GM19328 (cell line): ENCODE results near the gene ARHGEF16.

Experiments
- ATAC-seq: cut with Tn5 transposase; IDR thresholded peaks from one replicate; pipeline ENCODE4 v1.9.1; 2021; ENCODE audit warnings: mild to moderate bottlenecking, moderate library complexity; ENCODE audit not compliant: unreplicated experiment

The ARHGEF16 gene

DNA sequence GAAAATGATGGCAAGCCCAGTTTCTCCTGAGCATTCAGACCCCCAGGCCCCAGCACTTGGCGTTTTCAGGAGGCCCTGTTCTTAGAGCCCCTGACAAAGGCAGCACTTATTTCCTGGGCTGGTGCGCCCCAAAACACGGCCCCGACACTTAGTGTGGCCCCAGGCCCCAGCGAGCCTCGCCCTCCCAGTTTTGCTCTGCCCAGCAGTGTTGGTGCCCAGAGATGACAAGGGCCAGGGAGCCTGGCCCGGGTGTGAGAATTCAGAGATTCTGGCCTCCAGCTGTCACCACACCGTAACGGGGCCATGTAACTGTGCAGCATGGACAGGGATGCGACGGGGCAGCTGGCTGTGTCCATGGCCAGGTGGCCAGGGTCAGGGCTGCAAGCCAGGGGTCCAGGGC is 18.0 kb upstream of the ARHGEF16 start:
- no peak for ATAC-seq

DNA sequence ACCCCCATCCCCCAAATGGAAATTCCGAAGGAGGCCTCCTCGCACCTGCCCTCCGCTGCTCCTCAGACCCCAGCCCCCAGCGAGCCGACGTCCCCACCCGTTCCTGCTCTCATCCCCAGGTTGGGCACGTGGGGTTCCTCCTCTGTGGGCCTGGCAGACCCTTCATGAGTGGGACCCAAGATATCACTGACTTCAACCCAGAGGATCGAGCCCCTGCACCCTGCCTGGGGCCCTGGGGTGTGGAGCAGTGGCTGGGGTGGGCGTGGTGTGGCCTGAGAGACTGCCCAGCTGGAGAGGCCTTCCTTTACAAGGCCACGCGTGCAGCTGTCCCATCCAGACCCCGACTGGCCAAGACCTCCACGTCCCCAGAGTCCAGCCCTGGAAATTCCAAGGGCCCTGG is 17.6 kb upstream of the ARHGEF16 start:
- no peak for ATAC-seq

DNA sequence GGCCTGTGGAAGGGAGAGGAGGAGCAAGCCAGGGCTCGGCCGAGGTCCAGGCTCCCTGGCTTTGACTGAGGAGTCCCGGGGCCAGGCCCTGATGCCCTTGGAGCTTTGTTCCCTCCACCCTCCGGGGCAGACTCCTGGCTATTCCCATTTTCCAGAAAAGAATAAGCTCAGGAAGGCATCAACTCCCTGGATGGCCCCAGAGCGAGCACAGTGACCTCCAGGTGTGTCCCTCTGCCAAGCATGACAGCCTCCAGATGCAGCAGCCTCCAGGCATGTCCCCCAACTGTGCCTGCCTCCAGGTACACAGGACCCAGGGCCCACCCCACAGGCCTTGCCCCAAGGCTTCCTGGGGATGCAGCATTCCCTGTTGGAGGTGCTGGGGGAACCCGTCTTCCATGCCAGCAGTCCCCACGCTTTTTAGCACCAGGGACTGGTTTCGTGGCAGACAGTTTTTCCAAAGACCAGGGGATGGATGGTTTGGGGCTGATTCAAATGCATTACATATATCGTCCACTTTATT is 15.7 kb upstream of the ARHGEF16 start:
- no peak for ATAC-seq

DNA sequence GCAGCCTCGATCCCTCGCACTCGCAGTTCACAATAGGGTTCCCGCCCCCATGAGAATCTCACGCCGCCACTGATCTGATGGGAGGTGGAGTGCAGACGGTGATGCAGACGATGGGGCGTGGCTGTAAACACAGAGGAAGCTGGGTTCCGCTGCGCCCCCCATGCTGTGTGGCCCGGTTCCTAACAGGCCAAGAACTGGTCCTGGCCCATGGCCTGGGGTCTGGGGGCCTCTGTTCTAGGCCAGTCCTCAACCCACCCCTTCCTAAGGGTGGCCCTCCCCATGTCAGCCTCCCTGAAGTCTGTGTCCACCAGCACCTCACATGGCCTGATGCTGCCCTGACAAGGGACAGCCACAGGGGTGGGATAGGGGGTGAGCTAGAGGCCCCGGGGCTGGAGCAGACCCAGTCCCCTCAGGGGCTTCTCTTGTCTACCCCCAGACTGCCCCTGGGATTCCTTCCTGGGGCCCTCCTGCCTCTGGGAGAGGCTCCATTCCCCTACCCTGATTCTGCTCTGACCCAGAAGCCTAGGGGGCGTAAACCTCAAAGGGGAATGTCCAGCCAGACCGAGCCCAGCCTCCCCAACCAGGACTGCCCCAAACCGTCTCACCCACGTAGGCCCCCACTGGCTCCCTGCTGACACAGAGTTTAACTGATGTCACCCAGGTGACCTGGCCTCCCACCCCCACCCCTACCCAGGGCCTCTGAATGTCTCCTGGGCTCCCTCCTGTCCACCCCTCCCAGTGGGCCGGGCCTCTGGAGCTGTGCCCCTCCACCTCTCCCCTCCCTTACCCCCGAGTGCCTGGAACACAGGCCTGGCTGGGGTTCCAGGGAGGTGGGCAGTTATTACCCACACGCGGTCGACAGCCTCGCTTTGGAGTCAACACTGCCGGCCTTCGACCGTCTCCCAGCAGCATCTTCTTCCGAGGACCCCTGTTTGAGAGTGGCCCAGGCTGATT is 14.8 kb upstream of the ARHGEF16 start:
- no peak for ATAC-seq

DNA sequence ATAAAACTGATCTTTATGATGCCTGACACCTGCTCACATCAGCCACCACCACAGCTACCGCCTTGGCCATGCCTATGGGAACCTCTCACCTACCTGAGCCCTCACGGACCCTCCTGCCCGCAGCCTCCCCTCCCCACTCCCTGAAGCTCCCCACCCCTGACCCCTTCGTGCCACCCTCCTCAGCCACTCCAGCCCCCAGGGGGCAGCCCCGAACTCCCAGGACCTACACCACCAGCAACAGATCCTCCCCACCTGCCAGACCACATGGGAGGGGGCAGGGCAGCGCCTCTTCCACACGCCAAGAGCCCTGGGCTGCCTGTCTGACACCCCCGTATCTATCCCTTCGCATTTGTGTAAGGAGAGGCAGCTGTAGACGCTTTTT is 14.2 kb upstream of the ARHGEF16 start:
- no peak for ATAC-seq

DNA sequence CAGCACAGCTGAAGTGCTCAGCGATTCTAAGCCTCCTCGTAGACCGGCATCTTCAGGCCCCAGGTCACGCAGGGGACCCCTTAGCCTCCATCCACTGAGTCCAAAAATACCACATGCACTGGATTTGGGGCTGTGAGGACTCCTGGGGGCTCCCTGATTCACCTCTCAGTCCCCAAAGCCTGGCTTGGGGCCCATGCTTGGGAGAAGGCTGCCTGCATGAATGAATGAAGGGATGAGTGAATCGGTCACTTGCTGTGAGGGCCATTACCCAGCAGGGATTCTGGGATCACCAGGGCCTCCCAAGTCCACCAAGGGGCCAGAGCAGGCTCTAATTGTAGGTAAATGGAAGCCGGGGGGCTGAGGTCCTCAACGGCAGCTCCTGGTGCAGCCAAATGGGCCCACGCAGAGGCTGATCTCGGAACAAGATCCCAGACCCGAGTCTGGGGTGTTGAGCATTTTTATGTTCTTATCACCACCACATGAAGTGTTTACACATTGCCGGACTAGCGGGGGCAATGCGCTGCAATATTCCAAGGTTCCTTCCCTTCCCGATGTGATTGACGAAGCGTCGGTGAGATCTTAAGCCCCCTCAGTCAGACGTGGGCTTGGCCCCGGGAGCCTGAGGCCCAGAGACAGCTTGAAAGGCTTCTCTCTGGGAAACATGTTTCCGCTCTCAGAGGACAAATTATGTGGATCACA is 13.6 kb upstream of the ARHGEF16 start:
- no peak for ATAC-seq

DNA sequence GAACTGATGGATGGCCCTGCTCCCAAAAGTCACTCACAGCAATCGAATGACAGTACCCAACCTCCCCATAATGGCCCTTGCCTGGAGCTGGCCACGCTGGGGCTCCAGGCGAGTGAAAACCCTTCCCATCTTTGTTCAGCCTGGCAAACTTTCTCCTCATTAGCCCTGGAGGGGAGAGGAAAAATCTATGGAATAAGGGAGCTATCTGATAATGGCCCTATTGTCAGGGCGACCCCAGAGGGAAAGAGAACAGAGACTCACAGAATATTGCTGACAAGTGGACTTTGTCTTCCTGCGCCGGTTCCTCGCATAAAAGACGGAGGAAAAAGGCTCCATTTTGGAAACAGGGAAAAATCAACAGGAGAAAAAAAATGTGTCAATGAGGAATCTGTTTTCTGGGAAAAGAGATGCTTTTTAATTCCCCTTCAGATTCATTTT is 13.0 kb upstream of the ARHGEF16 start:
- no peak for ATAC-seq

DNA sequence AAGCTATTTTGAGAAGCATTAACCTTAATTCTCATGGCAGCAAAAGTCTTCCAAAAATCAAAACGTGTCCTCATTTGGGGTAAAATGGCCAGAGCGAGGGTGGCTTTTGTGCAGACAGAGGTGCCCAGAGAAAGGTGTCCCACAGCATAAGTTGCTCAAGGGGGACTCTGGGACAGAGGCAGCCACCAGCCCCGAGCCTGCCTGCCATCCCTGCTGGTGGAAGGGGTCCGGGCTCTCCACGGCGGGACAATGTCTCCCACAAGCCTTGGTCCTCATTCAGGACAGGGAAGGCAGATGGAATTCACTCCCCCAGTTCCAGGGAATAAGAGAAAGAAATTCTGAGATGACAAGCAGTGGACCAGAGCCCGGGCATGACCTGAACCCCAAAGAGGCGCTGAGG is 12.6 kb upstream of the ARHGEF16 start:
- ATAC-seq = no peak

DNA sequence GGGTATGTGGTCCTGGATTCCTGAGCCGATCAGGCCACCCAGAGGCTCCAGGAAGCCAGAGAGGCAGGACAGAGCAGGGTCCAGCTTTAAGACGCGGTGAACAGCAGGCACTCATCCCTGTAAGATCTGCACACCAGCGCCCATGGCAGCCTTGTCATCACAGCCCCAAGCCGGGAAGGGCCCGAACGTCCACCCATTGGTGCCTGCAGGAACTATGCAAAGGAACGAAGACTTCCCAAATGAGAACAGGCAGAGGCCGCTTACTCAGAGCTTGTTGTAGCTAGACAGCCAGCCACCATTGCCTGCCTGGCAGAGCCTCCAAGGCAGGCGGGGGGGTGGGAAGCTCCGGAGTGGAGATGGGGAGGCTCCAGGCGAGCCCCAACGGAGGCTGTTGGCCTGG is 12.1 kb upstream of the ARHGEF16 start:
- ATAC-seq = no peak

DNA sequence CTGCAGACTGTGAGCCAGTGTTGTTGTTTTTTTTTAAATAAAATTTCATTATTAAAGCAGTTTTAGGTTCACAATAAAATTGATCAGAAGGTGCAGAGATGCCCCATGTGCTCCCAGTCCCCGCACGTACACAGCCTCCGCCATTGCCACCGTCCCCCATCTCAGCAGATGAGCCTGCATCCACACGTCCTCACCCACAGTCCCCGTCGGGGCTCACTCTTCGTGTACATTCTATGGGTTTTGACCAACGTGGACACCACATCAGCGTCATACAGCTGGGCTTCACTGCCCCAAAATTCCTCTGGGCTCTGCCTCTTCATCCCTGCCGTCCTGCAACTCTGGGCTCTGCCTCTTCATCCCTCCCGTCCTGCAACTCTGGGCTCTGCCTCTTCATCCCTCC is 11.6 kb upstream of the ARHGEF16 start:
- ATAC-seq = no peak

DNA sequence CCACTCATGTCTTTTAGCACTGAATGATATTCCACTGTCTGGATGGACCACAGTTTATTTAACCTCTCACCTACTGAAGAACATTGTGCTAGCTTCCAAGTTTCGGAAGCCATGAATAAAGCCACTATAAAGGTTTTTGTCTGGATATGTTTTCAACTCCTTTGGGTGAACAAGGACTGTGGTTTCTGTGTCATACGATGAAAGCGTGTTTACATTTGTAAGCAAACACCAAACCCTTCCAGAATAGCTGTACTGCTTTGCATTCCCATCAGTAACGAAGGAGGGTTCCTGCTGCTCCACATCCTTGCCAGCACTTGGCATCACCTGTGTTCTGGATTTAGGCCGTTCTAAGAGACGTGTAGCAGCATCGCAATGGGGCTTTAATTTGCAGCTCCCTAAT is 10.7 kb upstream of the ARHGEF16 start:
- no peak for ATAC-seq

DNA sequence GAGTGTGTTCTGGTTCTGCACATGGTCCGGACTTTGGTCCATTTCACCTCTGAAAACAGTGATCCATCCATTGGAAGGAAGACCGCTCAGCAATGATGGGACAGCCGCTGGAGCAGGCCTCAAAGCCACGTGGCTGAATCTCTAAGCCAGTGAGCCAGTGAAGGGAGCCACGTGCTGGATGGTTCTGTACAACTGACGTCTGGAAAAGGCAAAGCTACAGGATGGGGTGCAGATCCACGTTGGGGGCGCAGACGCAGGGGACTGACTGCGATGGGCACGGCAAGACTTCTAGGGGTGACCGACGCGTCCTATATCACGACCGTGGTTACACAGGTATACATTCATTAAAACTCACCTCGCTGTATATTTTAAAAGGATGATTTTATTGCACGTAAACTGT is 10.2 kb upstream of the ARHGEF16 start:
- no peak for ATAC-seq

DNA sequence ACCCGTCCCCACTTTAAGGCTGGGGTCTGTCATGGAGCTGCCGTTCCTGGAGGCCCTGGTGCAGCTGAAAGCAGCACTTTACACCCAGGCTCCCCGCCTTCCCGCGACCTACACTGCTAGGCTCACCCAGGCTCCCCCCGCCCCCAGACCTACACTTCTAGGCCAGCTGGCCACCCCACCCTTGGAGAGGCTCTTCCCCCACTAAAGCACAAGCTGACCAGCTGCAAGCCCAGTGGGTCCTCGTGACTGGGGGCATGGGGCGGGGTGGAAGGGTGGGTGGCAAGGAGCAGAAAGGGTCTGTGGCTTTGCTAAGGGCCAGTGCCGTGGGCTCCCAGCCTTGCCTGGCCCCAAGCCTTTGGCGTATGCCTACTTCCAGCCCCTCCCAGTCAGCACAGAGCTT is 9.7 kb upstream of the ARHGEF16 start:
- ATAC-seq = no peak

DNA sequence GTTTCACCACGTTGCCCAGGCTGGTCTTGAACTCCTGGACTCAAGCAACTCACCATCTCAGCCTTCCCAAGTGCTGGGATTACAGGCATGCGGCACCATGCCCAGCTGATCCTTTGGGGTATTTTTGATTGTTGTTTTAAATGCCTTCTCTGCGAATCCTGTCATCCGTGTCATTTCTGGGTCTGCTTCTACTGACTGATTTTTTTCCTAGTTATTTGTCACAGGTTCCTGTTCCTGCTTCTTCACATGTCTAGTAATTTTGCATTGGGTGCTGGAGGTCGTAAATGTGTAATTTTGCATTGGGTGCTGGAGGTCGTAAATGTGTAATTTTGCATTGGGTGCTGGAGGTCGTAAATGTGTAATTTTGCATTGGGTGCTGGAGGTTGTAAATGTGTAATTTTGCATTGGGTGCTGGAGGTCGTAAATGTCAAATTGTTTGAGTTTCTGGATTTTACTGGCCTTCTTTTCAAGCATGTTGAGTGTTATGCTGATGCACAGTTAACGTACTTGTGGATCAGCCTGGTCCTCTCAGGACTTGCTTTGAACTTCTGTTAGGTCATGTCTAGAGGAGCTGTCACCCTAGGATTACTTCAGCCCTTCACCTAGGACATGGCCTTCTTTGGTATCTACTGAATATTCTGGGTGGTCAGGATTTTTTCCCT is 4.1 kb upstream of the ARHGEF16 start:
- ATAC-seq = no peak

DNA sequence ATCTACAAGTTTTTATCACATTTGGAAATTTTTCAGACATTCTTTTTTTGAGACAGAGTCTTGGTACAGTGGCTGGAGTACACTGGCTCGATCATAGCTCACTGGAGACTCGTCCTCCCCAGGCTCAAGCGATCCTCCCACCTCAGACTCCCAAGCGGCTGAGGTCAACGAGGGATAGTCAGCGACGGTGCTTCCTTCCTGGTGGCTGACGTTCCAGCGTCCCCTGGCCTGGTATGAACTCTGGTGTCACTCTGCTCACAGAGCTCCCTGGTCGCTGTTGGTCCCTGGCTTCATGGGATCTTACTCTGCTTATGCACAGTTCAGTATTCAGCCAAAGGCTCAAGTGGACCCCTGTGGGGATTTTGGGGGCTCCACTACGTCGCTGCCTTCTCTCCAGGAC is 3.5 kb upstream of the ARHGEF16 start:
- ATAC-seq = no peak

DNA sequence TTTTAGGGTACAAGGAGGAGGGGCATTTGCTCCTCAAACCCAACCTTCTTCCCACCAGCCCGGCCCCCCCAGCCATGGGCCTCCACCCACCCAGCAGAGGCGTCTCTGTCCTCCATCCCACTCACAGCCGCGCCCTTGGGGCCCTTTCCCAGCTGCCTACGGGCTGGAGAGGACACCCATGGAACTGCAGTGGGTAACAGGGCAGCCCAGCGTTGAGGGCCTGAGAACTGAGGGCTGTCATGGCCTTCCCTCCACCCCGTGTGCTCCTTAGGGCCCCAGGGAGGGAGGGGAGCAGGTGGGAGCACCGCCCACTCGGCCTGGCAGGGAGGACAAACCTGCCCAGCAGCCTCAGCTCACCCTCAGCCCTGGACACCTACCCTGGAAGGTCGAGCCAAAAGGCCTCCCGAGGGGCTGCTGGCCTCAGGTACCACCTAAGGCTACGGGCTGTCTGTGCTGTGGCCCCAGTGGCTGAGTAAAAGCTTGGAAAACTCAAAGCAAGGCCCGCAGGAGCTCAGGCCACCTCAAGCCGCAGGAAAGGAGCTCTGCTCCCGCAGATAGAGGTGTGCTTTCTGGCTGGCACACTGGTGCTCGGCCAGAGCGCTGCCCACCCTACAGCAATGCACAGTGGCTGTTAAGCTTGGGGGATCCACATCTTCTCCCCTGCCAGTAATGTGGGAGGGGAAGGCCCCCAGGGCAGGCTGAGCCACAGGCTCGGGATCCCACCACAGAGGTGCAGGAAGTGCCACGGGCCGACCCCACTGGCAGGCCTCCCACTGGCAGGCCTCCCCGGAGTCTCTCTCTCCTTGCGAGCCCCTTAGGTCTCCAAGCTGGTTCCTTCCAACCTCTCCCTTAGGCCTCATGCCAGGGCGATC is 2.2 kb upstream of the ARHGEF16 start:
- no peak for ATAC-seq

DNA sequence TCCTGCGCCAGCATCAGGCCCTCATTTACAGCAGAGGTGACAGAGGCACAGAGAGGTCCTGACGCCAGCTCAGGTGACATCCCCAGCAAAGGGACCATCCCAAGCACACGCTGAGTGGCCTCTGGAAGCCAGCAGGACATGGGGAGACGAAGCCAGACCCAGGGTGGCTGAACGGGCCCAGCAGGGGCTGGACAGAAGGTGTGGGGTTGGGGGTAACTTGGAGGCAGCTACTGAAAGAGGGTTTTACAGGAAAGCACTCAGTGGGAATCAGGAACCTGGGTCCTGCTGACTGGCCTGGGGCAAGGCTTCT is 1.6 kb upstream of the ARHGEF16 start:
- no peak for ATAC-seq

DNA sequence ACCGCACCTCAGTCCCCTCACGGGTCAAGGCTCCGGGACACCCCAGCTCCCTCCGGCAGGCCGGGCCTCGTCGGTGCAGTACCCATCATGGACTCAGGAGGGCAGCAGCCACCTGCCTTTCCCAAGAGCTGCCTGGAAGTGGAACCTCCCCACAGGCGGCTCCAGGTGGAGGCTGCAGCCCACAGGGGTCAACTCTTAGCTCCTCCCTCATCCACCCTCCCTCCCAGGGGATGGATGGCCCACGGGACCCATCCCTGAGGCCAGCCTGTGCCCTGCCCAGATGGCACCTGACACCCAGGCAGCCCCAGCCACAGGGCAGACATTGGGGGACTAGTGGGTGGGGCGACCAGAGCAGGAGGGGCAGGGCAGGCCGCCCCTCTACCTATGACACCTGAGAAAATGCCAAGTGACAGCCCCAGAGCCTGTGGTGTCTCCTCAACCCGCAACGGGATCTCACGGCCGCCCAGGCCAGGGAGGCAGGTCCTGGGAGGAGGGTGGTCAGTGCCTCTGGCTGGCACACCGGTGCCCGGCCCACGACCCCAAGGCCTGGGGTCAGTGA is 1.2 kb upstream of the ARHGEF16 start:
- no peak for ATAC-seq

DNA sequence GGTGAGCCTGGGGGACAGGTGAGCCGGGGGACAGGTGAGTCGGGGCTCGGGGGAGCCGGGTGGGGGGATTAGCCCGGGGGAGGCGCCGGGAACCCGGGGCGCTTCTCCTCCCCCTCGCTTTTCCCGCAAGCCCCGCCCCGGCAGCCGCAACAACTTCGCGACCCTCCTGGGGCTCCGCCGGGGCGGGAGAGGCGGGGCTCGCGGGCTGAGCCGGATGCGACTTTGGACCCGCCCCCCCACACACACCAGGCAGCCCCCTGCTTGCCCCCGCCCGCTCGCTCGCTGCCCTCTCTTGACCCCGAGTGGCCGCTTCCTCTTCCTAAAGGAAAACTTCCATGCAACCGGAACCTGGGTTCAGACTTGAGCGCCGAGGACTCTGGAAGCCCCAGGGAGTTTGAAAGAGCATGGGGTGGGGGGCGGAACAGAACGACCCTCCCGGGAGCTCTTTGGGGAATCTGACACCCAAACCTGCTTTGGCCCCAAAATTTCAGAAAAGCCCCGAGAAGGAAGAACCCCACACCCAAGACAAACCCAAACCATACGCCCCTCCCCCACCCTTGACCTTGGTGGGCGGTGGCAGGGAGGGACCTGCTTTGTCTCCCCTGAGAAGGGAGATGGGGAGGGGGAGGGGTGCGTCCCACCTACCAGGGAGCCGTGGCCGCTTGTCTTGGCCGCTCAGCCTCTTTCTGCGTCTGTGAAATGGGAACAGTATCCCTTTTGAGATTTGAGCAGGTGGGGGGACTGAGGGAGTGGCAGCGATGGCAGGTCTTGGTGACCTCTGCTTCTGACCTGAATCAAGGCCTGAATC is 550 bp downstream of the ARHGEF16 start:
- ATAC-seq = no peak
